Activated T-cell treated with anti-CD3 and anti-CD28 coated beads for 24 hours (primary cell): Measurements from ENCODE around the gene UBASH3B.

Experiments used
- DNase-seq: peaks from one replicate; pipeline ENCODE4 v3.0.0-alpha.2; 2020; ENCODE audit warnings: low read depth

Gene UBASH3B

DNA sequence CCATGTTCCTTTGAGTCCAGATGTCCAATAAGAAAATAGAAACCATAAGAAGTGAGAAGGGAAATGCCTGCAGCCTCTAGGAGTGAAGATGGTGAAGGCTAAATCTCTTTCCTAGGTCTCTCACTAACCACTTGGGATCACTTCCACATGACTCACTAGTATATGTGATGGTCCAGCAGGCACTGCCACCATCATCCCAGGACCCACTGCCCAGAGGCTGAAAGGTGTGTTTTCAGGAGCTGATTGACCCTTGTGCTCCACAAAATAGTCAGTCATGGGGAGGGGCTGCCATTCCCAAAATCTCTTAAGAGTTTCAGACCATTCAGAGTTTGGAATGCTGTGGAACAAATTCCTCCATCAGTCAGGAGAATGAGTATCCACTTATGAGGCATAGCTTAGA is 22.9 kb downstream of the UBASH3B start:
- no peak for DNase-seq

DNA sequence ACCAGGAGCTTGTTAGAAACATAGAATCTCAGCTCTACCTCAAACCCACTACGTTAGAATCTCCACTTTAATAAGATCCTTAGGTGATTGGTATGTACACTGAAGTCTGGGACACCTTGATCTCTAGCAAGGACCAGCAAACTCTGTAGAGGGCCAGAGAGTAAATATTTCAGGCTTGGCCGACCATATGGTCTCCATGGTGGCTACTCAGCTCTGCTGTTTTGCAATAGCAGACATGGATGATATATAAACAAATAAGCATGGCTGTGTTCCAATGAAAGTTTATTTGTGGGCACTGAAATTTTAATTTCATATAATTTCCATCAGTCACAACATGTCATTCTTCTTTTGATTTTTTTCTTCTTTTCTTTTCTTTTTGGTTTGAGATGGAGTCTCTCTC is 23.9 kb downstream of the UBASH3B start:
- no peak for DNase-seq

DNA sequence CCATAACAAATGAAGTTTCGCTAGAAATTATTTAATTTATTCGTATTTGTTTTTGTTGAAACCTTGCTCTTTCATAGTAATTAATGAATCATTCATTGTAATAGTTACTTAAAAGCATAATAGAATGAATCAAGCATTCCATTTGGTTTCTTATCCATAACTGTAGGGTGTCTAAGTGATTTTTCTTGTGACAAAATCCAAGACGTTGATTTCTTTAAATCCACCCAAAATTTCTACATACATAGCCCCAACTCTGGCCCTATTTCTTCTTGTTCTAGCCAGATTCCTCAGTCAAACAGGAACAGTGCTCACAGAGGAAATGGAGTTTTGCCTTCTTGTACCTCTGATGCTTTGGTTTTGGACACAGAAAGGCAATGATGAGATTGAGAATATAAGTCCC is 25.5 kb downstream of the UBASH3B start:
- no peak for DNase-seq

DNA sequence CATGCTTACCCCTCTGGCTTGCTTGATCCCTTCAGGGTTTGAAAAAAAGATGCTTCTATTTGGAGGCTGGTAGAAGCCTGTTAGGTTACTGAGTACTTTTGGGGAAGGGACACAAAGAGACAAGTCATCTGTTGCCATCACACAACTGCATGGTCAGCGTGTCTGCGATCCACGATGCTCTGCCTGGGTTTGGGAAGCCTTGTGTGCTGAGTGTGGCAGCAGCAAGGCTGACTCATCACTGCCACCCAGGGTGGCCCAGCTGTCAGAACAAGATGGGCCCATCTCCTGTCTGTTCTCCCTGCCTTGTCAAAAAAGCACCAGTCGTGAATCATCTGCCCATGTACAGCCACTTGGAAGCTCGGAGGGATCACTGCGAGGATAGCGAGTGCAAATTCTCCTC is 26.2 kb downstream of the UBASH3B start:
- DNase-seq = no peak

DNA sequence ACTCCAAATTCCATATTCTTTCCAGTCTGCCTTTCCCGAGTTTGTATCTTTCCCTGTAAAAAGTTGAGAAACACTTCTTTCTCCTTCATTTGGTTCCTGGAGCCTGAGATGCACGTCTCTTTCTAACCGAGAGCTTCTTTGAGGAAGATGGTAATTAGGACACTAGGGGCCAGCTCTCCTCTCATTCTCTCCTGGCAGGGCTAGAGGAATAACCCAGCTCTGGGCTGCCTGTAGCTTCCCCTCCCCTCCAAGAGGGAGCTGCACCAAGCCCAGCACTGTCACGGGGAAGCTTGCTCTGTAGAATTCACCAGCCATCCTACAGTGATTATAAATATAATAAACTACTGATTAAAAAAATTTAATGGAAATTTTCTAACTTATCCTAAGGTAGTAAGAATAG is 26.9 kb downstream of the UBASH3B start:
- DNase-seq = no peak

DNA sequence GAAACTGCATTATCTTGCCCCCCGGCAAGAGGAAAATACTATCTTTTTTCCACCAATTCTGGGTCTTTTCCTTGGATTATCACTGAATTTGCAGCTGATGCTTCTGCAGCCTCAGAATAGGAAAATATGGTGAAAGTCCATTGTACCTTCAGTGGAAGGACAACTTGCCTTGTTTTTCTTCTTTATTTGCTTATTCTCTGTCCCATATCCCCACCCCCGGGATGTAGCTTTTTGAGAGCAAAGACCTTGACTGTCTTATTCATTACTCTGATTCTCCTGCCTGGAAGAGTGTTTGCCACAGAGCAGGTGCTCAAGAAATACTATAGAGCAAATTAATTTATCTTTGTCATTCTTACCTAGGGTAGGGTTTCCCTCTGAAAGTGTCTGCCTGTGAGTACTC is 29.5 kb downstream of the UBASH3B start:
- no peak for DNase-seq

DNA sequence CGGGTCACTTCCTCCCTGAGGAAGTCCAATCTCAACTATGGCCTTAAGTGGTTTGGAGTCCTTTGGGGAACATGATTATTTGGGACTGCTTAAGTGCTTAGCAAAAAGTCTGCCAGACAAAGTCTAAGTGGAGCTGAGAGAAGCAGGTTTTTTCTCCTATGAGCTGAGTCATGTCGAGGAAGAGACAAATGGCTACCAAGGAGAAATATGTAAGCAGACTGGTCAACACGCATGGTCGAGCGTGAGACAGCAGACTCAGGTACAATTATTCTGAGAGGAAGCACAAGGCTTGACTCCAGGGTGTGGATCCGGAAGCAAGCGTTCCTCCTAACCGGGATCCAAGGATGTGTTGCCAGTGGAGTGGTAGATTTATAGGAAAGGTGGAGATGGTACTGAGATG is 30.6 kb downstream of the UBASH3B start:
- DNase-seq = no peak

DNA sequence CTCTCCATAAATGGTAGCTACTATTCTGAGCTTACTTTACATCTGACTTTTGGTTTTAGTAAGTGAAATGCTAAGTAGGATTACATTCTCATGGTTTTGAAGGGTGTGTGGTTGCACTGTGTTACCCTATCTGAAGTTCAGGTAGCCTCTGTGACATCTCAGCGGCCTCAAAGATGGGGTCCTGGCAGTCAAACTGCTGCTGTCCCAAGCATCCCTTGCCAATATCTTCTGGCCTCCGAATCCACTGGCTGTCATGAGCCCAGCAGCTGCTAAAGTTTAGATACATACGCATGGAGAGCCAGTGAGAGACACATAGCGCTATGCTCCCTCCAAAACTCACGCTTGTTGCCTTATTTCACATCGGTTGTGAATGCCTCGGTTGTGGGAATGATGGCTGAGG is 34.9 kb downstream of the UBASH3B start:
- DNase-seq = no peak

DNA sequence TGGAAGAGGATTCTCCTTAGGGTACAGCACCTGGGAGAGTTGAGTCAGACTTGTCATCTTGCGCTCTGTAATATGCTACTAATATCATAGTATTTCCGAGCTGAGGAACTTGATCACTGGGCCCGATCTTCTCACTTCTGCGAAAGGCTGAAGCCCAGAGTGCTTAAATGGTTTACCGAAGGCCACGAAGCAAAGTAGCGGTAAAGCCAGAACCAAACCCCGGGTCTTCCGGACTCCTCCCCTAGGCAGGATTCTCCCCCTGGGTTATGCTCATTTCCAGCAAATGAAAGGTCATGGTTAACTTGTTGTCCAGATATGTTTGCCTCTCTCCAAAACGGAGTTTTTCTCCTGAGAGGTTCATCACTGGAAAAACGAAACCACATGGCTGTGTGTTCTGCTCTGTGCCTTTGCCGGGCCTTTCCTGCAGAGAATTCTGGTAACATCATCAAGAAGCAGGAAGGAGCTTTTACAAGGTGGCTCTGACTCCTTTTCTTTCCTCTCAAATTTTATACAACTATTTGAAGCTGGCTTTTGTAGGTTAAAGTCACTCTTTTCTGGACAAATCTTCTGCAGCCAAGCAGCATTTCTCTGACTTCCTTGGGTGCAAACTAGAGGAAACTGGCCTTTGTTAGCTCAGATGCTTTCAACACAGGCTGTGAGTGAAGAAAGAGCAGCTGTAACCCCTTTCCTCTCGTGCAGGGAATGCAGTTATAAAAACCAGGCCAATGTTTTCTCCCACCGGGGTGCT is 35.5 kb downstream of the UBASH3B start:
- DNase-seq = no peak

DNA sequence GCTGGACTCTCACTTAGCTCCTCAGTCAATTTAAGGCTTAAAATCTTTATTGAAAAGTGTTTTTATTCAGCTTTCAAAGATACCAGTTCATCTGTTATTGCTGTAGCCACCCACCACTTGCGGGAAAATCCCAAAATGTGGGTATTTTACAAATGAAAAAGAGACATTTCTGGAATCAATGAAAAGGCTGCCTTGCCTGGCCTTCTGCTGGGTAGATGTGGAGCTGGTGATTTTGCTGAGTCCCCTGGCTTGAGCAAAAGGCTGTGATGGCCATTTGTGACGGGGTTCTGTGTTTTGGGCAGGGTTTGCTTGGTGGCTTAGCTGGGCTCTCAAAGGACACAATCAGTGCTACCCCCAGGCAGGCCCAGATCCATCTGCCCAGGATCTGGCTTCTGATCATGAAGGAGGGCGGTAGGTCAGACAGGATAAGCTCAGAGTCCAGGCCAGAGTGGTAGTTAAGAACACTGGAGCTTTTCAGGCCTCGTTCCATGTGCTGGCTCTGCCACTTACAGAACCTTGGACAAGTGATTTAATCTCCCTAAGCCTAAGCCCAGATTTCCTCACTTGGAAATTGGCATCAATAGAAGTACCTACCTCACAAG is 36.1 kb downstream of the UBASH3B start:
- no peak for DNase-seq

DNA sequence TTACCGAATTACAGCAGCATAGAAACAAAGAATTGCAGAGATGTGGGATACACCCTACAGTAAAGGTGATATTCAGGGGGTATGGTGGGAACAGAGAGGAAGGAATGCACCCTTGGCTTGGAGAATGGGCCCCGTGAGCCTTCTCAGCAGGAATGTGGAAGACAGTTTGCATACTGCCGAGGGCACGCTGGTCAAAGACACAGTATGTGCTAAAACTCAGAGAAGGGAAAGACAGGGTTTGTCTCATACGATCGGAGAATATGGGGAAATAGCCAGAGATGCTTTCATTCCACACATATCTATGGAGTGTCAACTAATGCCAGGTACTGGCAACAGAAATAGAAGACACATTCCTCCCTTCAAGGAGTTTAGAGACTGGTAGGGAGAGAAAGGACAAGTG is 36.9 kb downstream of the UBASH3B start:
- DNase-seq = no peak

DNA sequence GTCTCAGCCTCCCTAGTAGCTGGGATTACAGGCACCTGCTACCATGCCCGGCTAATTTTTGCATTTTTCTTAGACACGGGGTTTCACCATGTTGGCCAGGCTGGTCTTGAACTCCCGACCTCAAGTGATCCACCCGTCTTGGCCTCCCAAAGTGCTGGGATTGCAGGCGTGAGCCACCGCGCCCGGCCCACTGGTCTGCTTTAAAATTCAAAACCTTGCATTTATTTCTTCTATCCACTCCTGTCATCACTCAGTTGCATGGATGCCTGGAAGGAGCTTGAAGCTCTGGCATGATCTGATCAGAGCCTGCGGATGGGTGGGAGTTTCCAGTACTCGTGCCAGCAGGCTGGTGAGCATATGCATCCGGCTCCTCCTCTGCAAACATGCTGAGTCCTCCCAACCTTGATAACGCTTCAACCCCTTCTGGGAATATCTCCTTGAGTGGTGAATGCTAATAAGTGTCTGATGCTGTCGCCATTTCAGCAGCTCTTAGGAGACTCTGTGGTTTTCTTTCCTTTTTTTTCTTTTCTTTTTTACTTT is 39.6 kb downstream of the UBASH3B start:
- no peak for DNase-seq

DNA sequence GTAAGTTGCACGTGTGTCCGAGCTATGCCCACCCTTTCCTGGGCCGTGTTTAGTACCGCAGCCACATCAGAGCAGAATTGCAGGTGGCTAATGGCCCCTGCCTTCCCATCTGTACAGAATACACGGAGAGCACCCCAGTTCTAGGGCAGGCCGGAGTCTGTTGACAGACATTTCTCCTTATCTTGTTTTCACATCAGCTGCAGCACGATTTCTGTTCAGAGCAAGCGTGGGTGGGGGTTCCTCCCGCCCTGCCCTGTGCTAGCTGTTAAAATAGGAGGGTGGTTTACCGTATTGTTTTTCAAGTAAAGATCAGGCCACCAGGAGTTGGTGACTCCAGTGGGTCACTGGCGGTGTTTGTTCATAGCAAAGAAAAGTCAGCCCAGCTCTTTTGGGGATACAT is 41.1 kb downstream of the UBASH3B start:
- peak; percentile 73 for DNase-seq

DNA sequence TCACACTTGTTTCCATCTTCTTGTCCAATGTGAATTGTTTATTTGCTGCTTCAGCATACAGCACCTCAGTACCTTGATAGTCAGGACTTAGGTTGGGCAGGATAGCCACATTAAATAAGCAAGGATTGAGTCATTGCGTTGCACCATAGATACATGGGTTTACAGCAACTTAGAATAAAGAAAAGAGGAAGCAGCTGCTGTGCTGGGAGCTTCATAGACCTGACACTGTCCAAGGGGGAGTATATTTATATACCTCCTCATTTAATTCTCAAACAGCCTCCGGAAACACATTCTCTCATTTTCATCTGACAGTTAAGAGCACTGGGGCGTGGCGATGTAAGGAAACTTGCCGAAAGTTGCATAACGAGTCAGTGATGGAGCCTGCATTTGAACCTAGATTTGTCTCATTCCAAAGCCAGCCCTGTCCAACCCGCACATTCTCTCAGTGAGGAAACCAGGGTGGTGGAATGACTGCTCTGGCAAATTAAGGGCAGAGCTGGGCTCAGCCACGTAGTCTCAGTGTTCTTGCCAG is 42.2 kb downstream of the UBASH3B start:
- DNase-seq = no peak

DNA sequence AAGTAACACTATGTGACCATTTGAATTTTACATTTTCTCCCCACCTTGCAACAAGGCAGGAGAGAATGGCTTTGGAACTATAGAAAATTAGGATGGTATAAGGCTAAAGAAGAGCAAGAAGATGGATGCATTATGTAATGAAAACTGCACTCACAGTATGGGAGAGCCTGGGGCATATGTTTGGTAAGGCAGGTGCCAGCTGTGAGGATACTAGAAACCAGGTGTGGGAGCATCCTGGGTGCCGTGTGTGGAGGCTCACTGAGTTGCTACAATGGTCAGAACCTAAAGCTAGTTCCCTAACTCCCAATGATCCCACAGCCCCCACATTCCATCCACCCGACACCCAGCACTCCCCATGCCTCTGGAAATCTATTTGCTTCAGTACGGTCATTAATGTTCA is 42.9 kb downstream of the UBASH3B start:
- DNase-seq = no peak

DNA sequence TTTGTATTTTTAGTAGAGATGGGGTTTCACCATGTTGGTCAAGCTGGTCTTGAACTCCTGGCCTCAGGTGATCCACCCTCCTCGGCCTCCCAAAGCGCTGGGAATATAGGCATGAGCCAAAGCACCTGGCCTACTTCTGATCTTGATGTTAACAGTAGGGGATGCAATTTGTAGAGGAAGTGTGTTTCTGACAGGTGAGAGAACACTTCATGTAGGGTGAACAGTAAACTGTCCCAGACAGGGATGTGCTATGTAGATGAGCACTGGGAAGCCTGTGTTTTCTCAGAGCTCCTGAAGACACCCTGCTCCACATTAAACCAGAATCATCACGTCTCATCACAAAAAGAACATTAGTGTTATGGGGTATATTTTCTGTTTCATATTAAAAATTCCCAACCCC is 45.1 kb downstream of the UBASH3B start:
- no peak for DNase-seq

DNA sequence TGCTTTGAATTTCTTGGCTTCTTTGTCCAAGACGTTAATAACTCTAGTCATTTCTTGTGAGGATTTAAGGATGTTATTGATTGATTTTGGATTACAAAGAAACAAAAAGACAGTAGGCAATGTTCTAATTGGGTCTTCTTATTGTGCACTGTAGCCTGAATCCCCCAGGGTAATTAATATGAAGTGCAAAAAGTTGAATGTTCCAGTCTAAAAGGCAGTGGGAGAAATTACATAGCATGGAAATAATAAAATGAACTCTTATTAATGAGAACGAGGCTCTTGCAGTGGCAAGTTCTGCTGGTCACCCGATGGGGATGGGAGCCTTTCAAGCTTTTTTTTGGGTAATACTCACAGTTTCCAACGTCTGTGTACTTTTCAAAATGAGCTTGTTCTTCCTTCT is 45.6 kb downstream of the UBASH3B start:
- DNase-seq = no peak

DNA sequence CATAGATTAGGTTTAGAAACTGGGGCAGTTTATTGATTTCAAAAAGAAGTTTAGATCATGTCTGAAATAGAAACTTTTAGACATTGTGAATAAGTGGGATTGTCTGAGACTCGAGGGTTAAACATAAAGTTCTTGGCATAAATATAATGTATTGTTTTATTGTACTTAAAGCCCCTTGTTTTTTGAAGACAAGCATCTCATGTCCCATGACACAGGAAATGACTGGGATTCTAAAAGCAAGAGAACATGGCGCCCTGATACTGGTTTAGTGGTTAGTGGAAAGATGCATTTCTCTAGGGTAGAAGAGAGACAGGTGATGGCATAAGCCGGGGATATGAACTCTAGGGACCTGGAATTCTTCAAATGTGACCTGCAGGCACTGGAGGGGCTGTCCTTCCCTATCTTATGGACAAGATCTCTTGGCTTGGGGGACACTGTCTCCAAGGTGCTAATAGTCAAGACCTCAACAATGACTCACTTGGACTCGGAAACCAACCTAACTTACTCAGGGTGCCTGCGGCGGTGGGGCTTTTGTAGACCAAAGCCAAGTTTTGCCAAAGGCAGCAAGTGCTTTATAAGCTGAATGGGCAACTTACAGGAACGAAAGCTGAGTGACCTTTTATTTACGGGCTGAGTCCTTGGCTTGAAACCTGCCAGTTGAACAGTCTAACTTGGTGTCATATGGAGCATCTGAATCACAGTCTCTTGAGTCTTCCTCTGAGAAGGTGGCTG is 48.2 kb downstream of the UBASH3B start:
- DNase-seq = no peak

DNA sequence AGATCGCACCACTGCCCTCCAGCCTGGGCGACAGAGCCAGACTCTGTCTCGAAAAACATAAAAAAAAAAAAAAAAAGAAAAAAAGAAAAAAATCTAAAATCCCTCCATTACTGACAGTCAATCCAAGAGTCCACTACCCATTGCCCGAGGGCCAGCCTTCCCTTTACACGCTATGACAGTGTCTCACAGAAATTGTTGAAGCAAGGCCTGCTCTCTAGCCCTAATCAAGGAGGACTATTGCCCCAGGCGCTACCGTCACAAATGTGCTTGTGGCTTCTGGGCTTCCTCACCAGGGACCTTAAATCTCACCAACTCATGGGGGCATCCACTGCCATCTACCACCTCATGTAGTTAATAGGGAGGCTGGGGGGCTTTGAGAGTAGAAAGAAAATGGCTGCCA is 49.9 kb downstream of the UBASH3B start:
- DNase-seq = no peak

DNA sequence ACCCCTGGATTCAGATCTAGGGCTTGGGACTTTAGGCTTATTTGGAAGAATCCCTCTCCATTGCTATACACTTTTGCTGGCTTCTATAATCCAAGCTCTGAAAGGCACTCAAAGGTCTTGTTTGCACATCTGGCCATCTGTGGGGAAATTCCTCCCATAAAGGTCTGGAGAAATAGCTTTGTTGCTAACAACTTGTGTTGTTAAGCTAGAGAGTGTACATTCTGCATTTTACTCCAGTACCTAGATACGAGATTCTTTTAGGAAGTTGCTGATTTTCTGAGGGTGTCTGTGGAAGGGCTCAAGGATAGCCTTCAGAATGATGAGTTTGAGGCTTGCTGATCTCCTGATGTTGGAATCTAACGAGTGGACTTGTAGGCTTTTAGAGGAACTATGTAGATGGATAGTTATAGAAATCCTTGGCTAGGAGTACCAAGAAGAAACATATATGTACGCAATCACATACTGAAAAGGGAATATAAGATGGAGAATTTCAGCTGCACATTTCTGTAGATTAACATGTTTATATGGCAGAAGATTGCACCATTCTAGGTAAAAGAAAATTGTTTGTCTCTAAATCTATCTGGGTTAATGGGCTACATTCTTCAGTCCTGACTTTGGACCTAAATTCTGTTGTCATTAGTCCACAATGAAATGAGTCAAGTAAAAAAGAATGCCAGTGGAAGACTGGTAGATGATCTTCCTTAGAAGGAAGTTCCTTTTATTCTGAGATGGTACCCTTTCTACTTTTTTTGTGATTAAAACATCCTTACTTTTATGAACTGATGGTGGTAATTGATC is 51.0 kb downstream of the UBASH3B start:
- no peak for DNase-seq

DNA sequence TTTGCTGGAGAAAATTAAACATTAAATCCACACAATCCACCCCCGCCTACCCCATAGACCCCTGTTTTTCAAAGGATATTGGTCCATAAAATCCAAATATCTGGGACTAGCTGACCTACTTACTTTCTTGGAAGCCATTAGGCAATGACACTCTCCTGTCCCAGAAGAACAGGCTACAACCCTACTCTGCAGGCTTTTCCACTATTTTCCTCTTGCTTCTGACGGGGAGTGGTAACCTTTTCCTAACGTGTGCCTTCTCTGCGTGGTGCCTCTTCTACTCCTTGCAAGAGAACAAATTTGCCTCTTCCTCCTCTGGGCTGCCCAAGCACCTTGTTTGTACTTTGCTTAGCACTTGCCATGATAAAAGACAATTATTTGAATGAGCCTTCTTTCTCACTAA is 51.6 kb downstream of the UBASH3B start:
- no peak for DNase-seq

DNA sequence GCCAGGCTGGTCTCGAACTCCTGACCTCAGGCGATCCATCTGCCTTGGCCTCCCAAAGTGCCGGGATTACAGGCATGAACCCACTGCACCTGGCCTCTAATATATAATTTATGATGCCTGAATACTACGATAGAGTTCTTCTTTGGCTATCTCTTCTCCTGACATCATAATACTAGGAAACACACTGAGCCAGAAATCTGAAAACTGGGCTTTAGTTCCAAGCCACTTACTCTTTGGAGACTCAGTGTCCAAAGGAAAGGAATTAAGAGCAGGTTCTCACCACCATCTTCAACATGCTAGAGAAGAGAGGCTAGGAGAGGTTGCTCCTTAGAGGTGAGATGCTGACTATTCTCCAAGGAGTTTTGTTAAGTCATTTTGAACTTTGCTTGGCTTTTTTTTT is 52.4 kb downstream of the UBASH3B start:
- no peak for DNase-seq
